Osteoblast (primary cell): ENCODE results near the gene STX8. TPM values are rescaled to one million over a fixed set of nuclear protein-coding genes. Genes with fewer than 3 reads are reported as not detected.

ENCODE experiments used
- DNase-seq: peaks from one replicate; pipeline ENCODE4 v3.0.0; 2011; ENCODE audit warnings: low spot score, mixed read lengths; ENCODE audit not compliant: insufficient read length; ENCODE audit errors: missing footprints
- H2AFZ ChIP-seq: 2 replicates; pipeline ENCODE4 v1.6.0; 2011; ENCODE audit warnings: mild to moderate bottlenecking, low read length
- H3K27ac ChIP-seq: 2 replicates; pipeline ENCODE4 v1.5.1; 2011; ENCODE audit warnings: mild to moderate bottlenecking, low read depth, low read length, moderate library complexity
- H3K27me3 ChIP-seq: 2 replicates; pipeline ENCODE4 v1.6.0; 2012; ENCODE audit warnings: mild to moderate bottlenecking, control low read depth, inconsistent platforms, low read length, moderate library complexity; ENCODE audit not compliant: insufficient read depth
- H3K36me3 ChIP-seq: 2 replicates; pipeline ENCODE4 v1.5.1; 2011; ENCODE audit warnings: mild to moderate bottlenecking, low read length, control low read depth, moderate library complexity; ENCODE audit not compliant: insufficient read depth
- H3K4me1 ChIP-seq: 2 replicates; pipeline ENCODE4 v1.5.1; 2011; ENCODE audit warnings: mild to moderate bottlenecking, low read length, control low read depth, moderate library complexity; ENCODE audit not compliant: insufficient read depth
- H3K4me2 ChIP-seq: 2 replicates; pipeline ENCODE4 v1.6.0; 2011; ENCODE audit warnings: mild to moderate bottlenecking, low read length; ENCODE audit not compliant: insufficient read depth
- H3K4me3 ChIP-seq: fragments of 200-600 bp; sonication (generic); 3 replicates; pipeline ENCODE4 v1.5.1; 2012; ENCODE audit warnings: mild to moderate bottlenecking, low read length, inconsistent platforms; ENCODE audit not compliant: insufficient read depth
- H3K79me2 ChIP-seq: 2 replicates; pipeline ENCODE4 v1.6.0; 2012; ENCODE audit warnings: mild to moderate bottlenecking, low read length, control low read depth, inconsistent platforms; ENCODE audit not compliant: insufficient read depth
- H3K9me3 ChIP-seq: 2 replicates; pipeline ENCODE4 v1.5.1; 2011; ENCODE audit warnings: low read depth, low read length, control low read depth
- H4K20me1 ChIP-seq: 2 replicates; pipeline ENCODE4 v1.6.0; 2012; ENCODE audit warnings: mild to moderate bottlenecking, low read length, control low read depth; ENCODE audit not compliant: insufficient read depth
- total RNA-seq: library from RNA; depleted of rRNA; stranded (reverse); fragments of >200 nt; gene quantifications from 2 replicates; pipeline ENCODE4 v1.2.3, GENCODE V29; 2012
- TF ChIP-seq, protein P1 (sequence below): IDR thresholded peaks from 2 replicates; pipeline ENCODE4 v1.5.1; 2011; ENCODE audit warnings: mild to moderate bottlenecking, low read depth, low read length, moderate library complexity; ENCODE audit errors: extremely low read depth

Gene STX8
- total RNA-seq, 1 donor: 72.7 TPM

DNA sequence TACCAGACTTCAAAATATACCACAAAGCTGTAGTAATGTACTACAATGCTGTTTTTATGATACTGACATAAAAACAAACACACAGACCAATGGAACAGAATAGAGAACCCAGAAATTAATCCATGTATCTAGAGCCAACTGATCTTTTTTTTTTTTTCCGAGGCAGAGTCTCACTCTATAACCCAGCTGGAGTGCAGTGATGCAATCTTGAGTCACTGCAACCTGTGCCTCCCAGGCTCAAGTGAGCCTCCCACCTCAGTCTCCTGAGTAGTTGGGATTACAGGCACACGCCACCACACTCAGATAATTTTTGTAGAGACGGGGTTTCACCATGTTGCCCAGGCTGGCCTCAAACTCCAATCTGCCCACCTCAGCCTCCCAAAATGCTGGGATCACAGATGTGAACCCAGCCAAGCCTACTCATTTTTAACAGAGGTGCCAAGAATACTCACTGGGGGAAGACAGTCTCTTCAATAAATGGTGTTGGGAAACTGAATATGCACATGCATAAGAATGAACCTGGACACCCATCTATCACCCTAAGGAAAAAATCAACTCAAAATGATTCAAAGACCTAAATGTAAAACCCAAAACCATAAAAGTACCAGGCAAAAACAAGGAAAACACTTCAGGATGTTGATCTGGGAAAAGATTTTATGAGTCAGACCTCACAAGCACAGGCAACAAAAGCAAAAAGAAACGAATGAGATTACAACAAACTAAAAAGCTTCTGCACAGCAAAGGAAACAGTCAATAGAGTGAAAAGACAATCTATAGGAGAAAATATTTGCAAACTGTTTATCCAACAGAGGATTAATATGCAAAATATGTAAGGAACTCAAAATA is 63.1 kb downstream of the STX8 start:
- H3K27me3 ChIP-seq: no peaks in the 10 kb centered on the region
- H2AFZ ChIP-seq: no peak overlapping the region
- H3K79me2 ChIP-seq: peaks cover 5% of the 10 kb centered on the region
- H3K4me2 ChIP-seq: no peak overlapping the region
- H3K4me1 ChIP-seq: peaks cover 3% of the 10 kb centered on the region
- H3K4me3 ChIP-seq: no peak overlapping the region
- peaks cover 3% of the 10 kb centered on the region for H4K20me1 ChIP-seq
- no peak for DNase-seq
- H3K9me3 ChIP-seq: no peaks in the 10 kb centered on the region
- peak overlapping the region; percentile 1 for H3K27ac ChIP-seq
- TF ChIP-seq, protein P1, sequence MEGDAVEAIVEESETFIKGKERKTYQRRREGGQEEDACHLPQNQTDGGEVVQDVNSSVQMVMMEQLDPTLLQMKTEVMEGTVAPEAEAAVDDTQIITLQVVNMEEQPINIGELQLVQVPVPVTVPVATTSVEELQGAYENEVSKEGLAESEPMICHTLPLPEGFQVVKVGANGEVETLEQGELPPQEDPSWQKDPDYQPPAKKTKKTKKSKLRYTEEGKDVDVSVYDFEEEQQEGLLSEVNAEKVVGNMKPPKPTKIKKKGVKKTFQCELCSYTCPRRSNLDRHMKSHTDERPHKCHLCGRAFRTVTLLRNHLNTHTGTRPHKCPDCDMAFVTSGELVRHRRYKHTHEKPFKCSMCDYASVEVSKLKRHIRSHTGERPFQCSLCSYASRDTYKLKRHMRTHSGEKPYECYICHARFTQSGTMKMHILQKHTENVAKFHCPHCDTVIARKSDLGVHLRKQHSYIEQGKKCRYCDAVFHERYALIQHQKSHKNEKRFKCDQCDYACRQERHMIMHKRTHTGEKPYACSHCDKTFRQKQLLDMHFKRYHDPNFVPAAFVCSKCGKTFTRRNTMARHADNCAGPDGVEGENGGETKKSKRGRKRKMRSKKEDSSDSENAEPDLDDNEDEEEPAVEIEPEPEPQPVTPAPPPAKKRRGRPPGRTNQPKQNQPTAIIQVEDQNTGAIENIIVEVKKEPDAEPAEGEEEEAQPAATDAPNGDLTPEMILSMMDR: no peak
- no peaks in the 10 kb centered on the region for H3K36me3 ChIP-seq

DNA sequence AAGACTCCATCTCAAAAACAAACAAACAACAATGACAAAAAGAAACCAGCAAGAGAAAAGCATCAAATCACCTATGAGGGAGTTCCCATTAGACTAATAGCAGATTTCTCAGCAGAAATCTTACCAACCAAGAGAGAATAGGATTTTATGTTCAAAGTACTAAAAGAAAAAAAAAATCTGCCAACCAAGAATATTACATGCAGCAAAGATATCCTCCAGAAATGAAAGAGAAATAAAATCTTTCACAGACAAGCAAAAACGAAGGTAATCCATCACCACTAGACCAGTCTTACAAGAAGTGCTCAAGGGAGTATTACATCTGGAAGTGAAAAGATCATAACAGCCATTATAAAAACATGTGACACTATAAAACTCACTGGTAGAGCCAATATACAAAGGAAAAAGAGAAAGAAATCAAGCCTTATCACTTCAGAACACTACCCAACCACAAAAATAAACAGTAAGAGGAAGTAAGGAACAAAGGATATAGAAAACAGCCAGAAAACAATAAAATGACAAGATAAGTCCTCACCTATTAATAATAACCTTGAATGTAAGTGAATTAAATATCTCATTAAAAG is 66.3 kb downstream of the STX8 start:
- H3K4me3 ChIP-seq: no peak overlapping the region
- H3K4me1 ChIP-seq: peaks cover 3% of the 10 kb centered on the region
- no peak overlapping the region for H2AFZ ChIP-seq
- no peaks in the 10 kb centered on the region for H3K9me3 ChIP-seq
- no peak overlapping the region for H3K4me2 ChIP-seq
- H3K27ac ChIP-seq: no peak overlapping the region
- H3K79me2 ChIP-seq: peaks cover 10% of the 10 kb centered on the region
- H3K36me3 ChIP-seq: no peaks in the 10 kb centered on the region
- H3K27me3 ChIP-seq: no peaks in the 10 kb centered on the region
- H4K20me1 ChIP-seq: peaks cover 3% of the 10 kb centered on the region
- DNase-seq: no peak
- TF ChIP-seq, protein P1: no peak

DNA sequence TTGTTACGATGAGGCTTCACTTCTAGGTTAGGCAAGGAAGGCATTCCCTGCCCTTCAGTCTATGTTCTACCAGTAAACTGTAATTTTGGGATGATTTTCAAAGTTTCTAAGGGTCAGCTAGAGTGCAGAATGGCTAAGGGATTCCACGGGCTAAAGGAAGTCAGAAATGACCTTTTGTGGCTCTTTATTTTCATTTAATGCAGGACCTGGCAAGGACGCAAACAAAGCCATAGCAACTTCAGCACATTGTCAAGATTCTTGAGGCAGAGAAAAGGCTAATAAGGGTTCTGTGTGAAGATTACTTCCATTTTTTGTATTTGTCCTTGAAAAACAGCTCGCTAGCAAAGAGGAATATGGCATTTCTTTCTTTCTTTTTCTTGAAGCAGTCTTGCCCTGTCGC is 76.6 kb downstream of the STX8 start:
- Histone ChIP-seq H3K4me2 (no peak overlapping the region), H3K4me1 (no peaks in the 10 kb centered on the region), H3K27ac (no peak overlapping the region), H3K27me3 (no peaks in the 10 kb centered on the region), H3K4me3 (no peak overlapping the region), H2AFZ (no peak overlapping the region), H4K20me1 (no peaks in the 10 kb centered on the region), H3K9me3 (no peaks in the 10 kb centered on the region), H3K36me3 (no peaks in the 10 kb centered on the region), H3K79me2 (no peaks in the 10 kb centered on the region)
- TF ChIP-seq, protein P1: no peak
- no peak for DNase-seq

DNA sequence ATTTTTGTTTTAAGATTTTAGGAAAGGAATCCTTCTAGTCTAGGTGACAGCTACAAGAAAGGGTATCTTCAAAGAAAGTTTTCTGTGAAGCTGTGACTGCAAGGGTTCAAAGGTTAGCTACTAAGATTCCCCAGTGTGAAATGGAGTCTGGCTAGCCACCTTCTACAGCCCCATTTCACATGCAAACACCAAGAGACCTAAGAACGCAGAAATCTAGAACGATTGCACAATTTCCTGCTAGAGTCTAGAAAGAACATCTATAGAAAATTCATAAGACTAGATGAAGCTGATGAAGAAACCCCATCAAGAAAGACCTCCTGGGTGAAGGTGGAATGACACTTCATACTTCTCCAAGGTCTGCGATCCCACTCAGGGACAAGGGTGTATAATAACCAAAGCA is 77.1 kb downstream of the STX8 start:
- H3K4me1 ChIP-seq: no peaks in the 10 kb centered on the region
- no peaks in the 10 kb centered on the region for H4K20me1 ChIP-seq
- no peak overlapping the region for H3K4me2 ChIP-seq
- no peaks in the 10 kb centered on the region for H3K36me3 ChIP-seq
- DNase-seq: no peak
- H3K9me3 ChIP-seq: no peaks in the 10 kb centered on the region
- no peak overlapping the region for H3K27ac ChIP-seq
- TF ChIP-seq, protein P1: no peak
- H2AFZ ChIP-seq: no peak overlapping the region
- no peaks in the 10 kb centered on the region for H3K79me2 ChIP-seq
- no peaks in the 10 kb centered on the region for H3K27me3 ChIP-seq
- H3K4me3 ChIP-seq: no peak overlapping the region
